GM23248 (cell line): Measurements from ENCODE around the gene NAE1.

ENCODE experiments used
- EZH2 ChIP-seq: fragments of 200-600 bp; sonication (generic); IDR thresholded peaks from 2 replicates; pipeline ENCODE4 v1.6.1; 2018; ENCODE audit warnings: antibody characterized with exemption, mild to moderate bottlenecking; ENCODE audit not compliant: insufficient read depth, poor library complexity, severe bottlenecking
- EZH2phosphoT487 ChIP-seq: fragments of 200-600 bp; sonication (generic); IDR thresholded peaks from 2 replicates; pipeline ENCODE4 v1.6.1; 2018; ENCODE audit warnings: antibody characterized with exemption, moderate library complexity, mild to moderate bottlenecking, low read depth; ENCODE audit not compliant: insufficient read depth

DNA sequence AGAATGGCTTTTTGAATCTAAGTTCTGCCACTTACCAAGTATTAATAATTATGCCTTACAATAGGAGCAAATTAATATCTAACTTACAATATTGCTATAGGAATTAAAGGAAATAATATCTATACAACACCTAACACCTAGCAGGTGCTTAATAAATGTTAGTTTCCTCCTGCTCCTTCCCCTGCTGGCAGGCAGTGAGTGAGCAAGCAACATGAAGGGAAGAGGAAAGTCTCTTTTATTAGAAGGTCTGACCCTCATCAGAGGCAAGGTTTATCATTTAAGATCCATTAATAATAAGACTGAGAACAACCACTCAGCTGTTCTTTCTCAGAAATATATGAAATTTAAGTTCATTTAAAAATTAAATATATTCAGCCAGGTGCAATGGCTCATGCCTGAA, 72.7 kb downstream of the NAE1 start:
- TF ChIP-seq EZH2 (no peak), EZH2phosphoT487 (no peak)
